Measurements from ENCODE around the gene PDIA6.
"Not testable (repeated sequence)": the region's sequence is repeated elsewhere in the genome, so short reads cannot be mapped to it uniquely, and the experiment has no call there.

PDIA6 gene

DNA sequence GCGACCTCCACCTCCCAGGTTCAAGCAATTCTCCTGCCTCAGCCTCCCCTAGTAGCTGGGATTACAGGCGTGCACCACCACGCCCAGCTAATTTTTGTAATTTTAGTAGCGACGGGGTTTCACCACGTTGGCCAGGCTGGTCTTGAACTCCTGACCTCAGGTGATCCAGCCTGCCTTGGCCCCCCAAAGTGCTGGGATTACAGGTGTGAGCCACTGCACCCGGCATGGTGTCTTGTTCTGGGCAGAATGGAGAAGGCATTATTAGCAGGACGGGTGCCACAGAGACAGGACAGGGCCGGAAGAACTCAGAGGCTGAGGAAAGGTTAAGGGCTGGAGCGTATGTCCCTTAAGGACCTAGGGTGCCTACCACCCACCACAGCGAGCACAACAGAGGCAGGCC, 31.8 kb downstream of the PDIA6 start:
- DNase-seq (ENCODE audit: low read depth) = not testable (repeated sequence)

DNA sequence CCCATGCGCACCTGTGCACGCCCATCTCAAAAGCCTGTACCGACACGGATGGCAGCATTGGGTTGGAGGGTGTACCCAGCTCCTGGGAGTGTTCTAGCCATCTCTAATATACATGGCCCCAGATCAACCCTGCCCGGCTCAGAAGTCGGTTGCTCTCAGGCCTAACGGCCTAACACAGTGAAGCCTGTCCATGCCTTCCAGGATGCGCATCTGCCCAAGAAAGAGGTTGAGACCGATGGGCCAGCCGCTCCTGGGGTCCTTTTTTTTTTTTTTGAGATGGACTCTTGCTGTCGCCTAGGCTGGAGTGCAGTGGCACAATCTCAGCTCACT, 32.1 kb downstream of the PDIA6 start:
- DNase-seq (ENCODE audit: low read depth) = no peak

DNA sequence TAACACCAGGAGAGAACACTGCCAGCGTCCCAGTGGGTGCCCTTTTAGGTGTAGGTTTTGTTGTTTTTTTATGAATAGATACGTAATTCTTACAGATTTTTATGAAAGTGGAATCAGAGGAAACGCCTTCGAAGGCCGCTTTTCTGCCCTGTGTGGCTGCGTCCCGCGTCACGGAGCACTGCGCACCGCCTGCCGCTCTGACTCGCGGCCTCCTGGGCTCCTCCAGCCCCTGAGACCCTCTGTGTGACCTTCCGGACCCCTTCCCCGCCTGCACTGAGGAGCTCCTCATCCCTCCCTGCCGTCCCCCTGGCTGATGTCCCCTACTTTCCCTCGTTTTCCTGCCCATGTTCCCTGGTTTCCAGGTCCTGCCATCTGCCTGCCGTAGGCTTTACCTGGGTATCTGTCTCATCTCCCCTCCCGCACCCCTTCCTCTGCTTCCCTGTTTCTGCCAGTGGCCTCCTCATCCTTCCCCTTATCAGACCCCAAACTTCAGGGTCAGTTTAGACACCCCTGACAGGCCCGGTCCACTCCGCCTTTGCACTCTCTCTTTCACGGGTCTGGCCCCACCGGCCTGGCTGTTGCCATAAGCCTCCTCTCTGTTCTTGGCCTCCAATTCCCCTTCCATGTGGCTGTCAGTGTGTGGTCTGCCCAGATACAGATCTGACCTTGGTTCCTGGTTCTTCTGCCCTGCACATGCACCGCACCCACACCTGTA, 32.7 kb downstream of the PDIA6 start:
- no peak for DNase-seq (ENCODE audit: low read depth)

DNA sequence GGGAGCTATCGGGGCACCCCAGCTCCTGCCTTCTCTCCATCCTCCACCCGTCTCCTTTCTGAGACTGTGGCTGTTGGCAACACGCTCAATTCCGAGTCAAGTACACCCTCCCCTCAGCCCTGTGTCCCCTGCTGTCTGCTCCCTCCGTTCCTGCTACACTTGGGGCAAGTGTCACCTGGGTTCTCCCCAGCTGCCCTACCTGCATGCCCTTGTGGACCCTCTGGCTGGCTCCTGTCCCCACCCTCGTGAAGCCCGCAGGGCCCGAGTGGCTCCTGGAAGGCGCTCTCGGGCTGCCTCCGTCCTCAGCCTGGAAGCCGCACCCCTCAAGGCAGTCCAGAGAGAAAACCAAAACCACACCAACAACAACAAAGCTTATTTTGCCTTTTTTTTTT, 33.9 kb downstream of the PDIA6 start:
- DNase-seq (ENCODE audit: low read depth) = no peak

DNA sequence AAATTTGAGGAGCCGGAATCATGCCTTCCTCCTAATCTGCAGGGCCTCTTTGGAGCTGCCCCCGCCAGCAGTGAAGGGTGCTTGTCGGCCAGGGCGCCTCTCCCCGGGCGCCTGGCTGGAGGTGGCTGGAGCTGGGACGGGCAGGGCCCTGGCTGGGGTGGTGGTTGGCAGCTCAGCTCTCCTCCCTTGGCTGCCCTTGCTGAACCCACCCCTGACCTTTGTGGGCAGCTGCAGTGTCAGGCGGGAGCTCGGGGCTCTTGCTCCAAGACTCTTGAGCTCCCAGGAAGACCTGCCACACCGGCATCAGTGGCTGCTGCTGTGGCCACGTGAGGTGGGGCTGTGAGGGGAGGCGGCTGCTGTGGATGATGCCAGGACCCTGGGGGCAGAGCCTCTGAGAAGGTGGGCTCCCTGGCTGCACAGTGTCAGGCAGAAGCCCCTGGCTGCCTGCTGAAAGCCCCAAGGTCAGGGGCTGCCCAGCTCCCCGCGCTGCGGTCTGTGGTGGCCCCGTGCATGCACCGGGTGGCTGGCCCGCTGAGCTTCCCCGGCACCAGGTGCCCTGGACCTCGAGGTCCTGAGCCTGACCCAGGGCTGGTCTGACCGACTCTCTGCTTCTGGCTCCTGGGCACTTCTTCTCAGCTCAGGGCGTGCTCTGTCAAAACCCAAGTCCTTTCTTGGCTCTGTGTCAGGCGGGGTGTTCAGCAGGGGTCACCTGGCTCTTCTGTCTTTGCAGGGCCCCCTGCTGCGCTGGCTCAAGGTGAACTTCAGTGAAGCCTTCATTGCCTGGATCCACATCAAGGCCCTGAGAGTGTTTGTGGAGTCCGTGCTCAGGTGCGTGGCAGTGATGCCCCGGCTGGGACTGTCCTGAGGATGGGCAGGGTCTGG, 34.5 kb downstream of the PDIA6 start:
- no peak for DNase-seq (ENCODE audit: low read depth)

DNA sequence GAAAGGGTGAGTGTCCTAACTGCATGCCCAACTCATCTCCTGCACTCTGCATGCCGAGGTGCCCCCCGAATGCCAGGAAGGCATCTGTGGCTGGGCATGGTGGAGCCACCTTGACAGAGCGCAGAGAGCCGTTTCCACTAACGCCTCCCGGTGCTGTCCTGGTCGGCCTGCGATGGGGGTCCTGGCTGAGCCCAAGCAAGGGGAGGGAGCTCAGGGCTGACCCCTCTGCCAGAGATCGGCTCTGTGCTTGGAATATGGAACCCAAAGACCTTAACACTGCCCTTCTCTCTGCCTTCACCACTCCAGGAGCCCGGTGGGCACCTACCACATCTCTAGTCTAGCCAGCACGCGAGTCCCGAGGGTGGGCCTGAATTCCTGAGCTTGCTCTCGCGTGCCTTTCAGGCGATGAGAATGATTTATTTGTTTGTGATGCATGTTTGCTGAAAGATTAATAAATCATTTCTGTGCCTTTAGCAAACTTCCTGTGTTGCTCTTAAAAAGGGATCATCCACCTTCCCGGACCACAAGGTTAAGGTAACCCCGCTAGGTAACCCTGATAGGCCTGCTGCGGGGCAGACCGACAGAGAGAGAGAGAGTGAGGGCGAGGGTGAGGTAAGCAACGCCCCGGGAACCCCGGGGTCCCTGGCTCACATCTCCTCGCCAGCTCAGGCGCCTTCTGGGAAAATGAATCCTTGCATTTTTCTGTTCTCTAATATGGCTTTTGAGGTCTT, 35.3 kb downstream of the PDIA6 start:
- DNase-seq (ENCODE audit: low read depth) = no peak

DNA sequence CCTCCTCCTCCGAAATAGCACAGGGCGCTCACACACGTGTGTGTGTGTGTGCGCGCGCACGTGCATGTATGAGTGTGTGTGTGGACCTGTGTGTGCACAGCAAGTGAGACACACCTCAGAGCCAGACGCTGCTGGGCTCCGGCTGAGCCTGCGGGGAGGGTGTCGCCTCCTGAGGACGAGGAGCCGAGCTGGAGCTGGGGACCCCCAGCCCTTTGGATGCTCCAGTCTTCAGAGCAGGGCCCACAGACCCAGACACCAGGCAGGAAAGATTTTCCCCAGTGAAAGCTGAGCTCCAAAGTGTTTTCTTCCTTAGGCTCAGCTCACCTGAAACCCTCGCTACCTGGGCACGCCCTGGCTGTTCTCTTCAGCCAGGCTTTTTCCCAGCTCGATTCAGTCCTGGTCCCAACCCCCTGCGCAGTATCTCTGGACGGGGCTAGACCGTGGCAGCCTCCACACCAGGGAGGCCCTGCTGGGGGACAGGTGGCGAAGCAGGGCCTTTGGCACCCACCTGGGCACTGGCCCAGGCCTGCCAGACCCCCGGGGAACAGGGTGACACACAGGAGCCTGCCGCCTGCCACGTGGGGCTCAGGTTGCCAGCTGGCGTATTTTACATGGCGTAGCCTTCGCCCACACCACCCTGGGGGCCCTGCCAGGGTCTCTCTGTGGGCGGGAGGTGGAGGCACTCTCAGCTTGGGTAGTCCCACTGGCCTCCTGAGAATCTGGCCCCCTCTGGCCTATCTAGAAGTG, 36.2 kb downstream of the PDIA6 start:
- DNase-seq (ENCODE audit: low read depth) = no peak

DNA sequence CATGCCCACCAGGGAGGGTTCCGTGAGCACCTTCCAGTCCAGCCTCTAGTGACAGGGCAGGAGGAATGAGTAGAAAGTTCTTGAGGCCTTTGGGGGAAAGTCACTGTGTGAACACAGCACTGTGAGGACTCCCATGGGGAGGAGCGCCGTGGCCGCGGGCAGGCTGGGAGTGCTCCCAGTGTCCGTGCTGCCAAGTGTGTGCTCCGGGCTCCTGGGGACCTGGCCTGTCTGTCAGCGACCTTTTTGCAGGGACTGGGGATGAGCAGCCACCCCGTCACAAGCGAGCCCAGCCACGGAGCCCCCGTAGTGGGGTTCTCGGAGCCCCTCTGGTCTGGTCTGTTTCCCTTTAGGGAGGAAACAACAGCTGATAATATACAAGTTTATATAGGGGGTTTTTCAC, 36.8 kb downstream of the PDIA6 start:
- no peak for DNase-seq (ENCODE audit: low read depth)

DNA sequence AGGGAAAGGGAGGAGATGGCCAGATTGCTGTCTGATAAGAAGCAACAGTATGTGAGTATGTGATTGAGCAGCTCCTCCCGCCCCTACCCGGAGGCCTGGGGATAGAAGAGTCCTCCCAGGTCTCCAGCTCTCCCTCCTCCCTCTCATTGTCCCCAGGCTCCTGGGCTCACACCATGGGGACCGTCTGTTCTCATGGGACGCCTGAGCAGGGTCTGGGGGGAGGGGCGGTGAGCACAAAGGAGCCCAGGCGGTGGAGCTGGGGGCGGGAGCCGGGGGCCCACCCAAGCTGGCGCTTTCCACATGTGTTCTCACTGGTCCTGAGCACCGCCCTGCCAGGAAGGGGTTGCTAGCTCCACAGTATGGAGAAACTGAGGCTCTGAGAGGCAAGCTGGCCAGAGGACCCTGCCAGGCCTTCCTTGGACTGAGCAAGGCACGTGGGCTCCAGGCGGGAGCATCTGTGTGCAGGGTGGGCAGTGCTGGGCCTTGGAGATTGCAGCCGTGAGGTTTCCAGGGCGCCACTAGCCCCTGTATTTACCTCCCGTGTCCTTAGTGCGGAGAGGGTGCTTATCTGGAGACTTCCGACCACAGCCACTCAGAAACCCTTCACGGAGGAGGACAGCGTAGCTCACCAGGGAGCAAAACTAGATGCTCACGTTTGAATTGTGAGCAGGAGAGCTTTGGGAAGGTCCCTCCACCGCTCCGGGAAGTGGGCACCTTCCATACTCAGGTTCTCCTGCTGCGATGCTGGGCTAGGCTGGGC, 37.4 kb downstream of the PDIA6 start:
- DNase-seq (ENCODE audit: low read depth) = no peak

DNA sequence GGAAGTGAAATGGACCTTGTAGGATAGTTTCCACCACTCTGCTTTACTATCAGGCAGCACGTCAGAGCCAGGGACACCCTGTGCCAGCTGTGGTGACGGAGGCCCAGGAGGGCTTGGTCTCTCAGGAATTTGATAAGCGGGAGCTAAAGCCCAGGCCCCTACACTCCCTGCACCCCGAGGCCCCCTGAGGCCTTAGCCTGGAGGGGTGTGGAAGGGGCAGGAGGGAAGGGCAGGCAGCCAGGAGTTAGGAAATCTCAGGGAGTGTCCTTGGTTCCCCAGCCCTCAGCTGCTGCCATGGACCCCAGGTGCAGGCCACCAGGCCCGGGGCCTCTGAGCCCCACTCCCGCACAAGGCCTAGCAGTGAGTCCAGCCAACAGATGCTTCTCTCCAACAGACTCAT, 38.2 kb downstream of the PDIA6 start:
- DNase-seq (ENCODE audit: low read depth) = no peak

DNA sequence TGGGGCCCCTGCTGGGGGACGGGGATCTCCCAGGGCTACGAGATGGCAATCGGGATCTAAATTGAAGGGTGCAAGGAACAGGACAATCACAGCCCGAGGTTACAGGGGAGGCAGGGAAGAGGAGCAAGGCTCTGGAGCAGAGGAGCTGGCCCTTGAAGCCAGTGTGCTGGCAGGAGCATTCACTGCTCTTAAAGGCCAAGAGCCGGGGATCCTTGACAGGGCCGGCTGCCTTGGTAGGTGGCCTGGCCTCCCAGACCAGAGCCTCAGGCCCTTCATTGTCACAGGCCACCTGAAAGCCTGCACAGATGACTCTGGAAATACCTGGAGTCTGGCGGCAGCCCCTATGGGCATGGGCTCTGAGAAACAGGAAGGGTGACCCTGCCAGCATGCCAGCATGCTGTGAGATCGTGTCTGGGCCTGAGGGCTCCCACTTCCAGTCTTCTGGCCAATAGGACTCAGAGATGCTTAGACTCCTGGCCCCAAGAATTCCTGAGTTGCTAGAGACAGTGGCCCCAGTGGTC, 38.7 kb downstream of the PDIA6 start:
- DNase-seq (ENCODE audit: low read depth) = no peak

DNA sequence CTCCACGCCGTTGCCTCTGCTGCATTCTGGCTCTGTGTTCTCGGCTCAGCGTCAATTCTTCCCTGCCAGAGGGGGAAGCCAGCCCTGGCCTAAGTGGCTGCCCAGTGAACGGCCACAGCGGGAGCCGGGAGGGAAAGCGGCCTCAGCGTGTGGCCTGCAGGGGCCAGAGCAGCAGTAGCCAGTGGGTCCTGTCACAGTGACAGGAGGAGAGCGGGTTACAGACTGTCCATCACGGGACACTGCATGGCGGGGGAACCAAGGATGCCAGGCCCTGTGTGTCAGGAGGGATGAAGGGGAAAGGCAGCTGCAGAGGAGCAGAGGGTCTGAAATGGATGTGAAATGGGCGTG, 39.7 kb downstream of the PDIA6 start:
- no peak for DNase-seq (ENCODE audit: low read depth)

DNA sequence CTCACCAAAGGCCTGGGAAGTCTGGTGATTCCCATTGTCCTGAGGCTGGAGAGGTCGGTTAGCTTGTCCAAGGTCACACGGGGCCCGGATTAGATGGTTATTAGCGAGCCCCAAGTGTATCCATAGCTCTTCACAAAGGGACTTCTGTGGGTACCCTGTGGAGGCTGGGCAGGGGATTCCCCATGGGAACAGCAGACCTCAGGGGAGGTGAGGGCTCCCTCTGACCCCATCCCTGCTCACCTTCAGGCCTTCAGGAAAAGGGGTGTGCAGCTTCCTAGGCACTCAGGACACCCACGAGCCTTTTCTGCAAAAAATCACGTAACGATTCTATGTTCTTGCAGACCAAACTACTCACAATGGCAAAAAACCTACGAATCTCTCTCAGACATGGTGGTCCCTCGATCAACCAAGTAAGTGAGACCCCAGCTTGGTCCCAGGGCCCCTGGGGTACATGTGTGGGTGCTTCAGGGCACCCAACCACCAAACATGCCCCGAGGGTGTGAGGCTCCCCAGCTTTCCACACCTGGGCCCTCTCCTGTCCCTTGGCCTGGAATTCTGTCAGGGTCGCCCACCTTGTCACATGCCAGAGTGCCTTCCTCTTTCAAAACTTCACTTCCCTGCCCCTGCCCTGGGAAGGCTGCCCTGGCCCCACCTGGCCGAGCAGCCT, 40.3 kb downstream of the PDIA6 start:
- DNase-seq (ENCODE audit: low read depth) = no peak

DNA sequence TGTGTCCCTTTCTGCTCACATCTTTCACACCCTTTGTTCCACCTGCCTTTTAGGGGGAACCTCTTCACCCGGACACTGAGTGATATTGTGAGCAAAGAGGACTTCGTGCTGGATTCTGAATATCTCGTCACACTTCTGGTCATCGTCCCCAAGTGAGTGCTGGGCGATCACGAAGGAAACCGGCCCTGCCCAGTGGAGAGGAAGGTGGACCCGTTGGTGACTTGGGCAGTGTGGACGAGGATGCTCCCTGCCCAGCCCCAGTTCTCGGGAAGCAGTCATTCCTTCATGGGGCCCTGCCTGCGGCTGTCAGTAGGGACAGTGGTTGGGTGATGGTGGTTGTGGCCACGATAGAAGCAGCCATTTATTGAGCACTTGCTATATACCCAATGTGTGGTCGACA, 40.8 kb downstream of the PDIA6 start:
- DNase-seq (ENCODE audit: low read depth) = no peak

DNA sequence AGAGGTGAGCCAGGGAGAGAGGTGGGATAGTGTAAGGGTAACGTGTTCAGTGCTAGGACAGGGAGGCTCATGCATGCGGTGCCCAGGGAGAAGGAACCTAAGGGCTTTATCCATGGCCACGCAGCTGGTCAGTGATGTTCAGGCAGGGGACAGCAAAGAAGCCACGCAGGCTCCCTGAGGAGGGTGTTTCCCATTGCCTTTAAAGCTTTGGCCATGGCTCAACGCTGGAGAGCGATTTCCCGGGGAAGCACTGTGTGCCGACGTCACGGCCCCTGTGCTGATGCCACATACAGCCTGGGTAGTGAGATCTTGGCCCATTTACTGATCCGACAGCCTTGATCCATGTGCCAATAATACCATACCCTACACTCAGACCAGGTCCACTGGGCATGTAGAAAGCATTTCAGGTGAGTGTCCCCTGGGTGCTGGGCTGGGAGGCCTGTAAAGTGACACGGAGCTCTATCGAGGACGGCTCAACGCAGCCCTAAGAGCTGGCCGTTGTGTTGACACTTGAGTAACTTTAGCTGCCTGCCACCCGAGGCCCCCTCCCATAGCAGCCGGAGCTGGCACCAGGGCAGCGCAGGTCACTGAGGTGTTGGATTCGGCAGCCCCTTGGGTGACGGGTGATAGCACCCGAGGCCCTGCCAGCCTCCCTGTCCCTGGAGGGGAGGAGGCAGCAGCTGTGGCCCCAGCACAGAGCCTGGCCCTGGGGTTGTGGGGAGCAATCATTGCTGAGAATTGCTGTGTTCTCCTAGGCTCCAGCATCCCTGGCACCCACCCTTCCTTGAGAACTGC, 41.4 kb downstream of the PDIA6 start:
- no peak for DNase-seq (ENCODE audit: low read depth)

DNA sequence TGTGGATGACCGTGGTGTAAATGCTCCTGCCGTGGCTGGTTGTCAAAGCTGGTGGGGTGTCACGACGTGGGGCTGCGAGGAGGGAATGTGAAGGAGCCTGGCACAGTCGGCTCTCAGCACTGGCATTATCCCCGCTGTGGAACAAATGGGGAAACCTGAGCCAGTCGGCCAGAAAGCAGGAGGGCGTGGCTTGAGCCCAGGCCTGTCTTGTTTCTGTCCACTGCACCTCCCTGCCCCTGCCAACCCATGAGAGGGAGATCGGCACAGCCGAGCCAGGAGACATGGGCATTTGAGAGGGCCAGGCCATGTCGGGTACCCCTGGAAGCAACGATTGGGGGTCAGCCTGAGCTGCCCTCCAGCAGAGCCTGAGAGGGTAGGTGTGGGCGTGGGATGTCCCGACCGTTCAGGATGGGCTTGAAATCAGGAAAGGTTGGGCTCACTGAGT, 44.5 kb downstream of the PDIA6 start:
- DNase-seq (ENCODE audit: low read depth) = no peak

DNA sequence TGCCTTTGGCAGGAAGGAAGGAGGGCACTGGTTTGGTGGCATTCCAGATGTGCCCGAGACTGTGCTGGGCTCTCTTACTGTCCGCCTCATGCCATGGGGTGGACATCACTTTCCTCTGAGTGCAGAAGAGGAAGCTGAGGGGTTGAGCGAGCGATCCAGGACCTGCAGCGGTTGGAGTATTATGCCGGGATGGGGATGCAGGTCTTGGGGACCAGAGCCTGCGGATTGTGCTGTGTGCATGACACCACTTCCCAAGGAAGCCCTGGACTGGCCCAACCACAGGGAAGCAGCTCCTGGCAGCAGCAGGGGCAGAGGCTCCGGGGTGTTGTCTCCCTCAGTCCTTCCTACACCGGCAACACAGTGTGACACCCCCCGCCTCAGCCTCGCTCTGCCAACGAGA, 46.7 kb downstream of the PDIA6 start:
- no peak for DNase-seq (ENCODE audit: low read depth)

DNA sequence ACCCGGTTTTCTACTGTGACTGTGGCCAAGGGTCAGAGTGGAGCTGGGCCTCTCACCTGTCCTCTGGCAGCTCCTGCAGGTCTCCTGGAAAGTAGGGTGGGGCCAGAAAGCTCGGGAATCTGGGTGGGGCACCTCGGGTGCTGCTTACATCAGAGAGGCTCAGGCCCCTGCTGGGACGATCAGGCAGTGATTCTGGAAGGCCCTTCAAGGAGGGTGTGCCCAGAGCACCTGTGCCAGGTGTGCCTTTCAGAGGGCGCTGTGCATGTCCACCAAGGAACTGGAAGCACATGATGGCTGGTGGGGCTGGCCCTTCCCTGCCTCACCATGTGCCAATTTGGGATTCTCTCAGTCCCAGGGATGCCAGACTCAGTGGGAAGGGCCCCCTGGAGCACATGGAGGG, 47.1 kb downstream of the PDIA6 start:
- no peak for DNase-seq (ENCODE audit: low read depth)

DNA sequence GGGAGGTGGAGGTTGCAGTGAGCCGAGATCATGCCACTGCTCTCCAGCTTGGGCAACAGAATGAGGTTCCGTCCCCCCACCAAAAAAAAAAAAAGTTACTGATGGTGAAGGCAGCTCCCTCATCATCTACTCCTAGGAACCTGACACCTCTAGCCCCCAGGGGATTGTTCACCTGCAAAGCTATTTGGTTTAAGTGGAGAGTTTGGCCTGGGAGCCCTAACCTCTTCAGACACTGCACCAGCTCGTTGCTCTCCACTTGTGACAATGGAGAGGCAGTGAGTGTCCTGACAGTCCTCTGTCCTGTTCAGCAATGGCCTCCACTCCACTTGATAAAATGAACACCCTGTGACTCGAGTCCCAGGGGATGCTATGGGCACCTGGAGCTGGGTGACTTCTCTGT, 47.7 kb downstream of the PDIA6 start:
- DNase-seq (ENCODE audit: low read depth) = no peak
